Endothelial cell (in vitro differentiated cells): ENCODE data around the gene CEACAM5. TPM values are rescaled to one million over a fixed set of nuclear protein-coding genes. Genes with fewer than 3 reads are reported as not detected.

Experiments used
- DNase-seq: peaks from one replicate; pipeline ENCODE4 v3.0.0; 2021; ENCODE audit warnings: low spot score
- H3K27ac Mint-ChIP-seq: one replicate; pipeline ENCODE4 v1.8.0; 2021; ENCODE audit warnings: mixed read lengths, inconsistent platforms; ENCODE audit not compliant: unreplicated experiment
- H3K27me3 Mint-ChIP-seq: one replicate; pipeline ENCODE4 v1.8.0; 2021; ENCODE audit warnings: mild to moderate bottlenecking, moderate library complexity, mixed read lengths, inconsistent platforms; ENCODE audit not compliant: unreplicated experiment
- H3K36me3 Mint-ChIP-seq: one replicate; pipeline ENCODE4 v1.8.0; 2021; ENCODE audit warnings: mild to moderate bottlenecking, low read depth, mixed read lengths, inconsistent platforms; ENCODE audit not compliant: unreplicated experiment
- H3K4me1 Mint-ChIP-seq: one replicate; pipeline ENCODE4 v1.8.0; 2021; ENCODE audit warnings: mild to moderate bottlenecking, mixed read lengths, inconsistent platforms; ENCODE audit not compliant: unreplicated experiment
- H3K4me3 Mint-ChIP-seq: one replicate; pipeline ENCODE4 v1.8.0; 2021; ENCODE audit warnings: mild to moderate bottlenecking, mixed read lengths, inconsistent platforms; ENCODE audit not compliant: unreplicated experiment
- H3K9me3 Mint-ChIP-seq: one replicate; pipeline ENCODE4 v1.8.0; 2021; ENCODE audit warnings: mixed read lengths, inconsistent platforms; ENCODE audit not compliant: unreplicated experiment
- CTCF ChIP-seq: fragments of 200-600 bp; sonication (generic); IDR thresholded peaks from one replicate; pipeline ENCODE4 v1.5.0; 2021; ENCODE audit warnings: antibody characterized with exemption; ENCODE audit not compliant: unreplicated experiment
- total RNA-seq: library from RNA; stranded (reverse); fragmentation: NEBNext Ultra II Directional; extraction: Animal tissue kit (Norgen Biotek cat#: 25700); gene quantifications from one replicate; pipeline ENCODE4 v1.2.1, GENCODE V29; 2021; ENCODE audit not compliant: unreplicated experiment

CEACAM5 gene
- total RNA-seq, 1 donor from 2014 or later = not detected

- H3K27ac Mint-ChIP-seq = no peak overlapping the region
- H3K9me3 Mint-ChIP-seq = no peaks in the 10 kb centered on the region
- no peak overlapping the region for H3K4me3 Mint-ChIP-seq
- H3K36me3 Mint-ChIP-seq = no peaks in the 10 kb centered on the region
- peaks cover 4% of the 10 kb centered on the region for H3K4me1 Mint-ChIP-seq
- peaks cover 6% of the 10 kb centered on the region for H3K27me3 Mint-ChIP-seq
- peak; percentile 66 for DNase-seq
- TF ChIP-seq CTCF = no peak
These were observed 11.8 kb upstream of the CEACAM5 start for GRCh38 chr19:41696402-41697197.

- peaks cover 4% of the 10 kb centered on the region for H3K4me1 Mint-ChIP-seq
- no peaks in the 10 kb centered on the region for H3K36me3 Mint-ChIP-seq
- no peaks in the 10 kb centered on the region for H3K9me3 Mint-ChIP-seq
- H3K4me3 Mint-ChIP-seq = no peak overlapping the region
- H3K27ac Mint-ChIP-seq = no peak overlapping the region
- peaks cover 6% of the 10 kb centered on the region for H3K27me3 Mint-ChIP-seq
- TF ChIP-seq CTCF = no peak
- no peak for DNase-seq
These were observed 11.1 kb upstream of the CEACAM5 start for GRCh38 chr19:41697198-41697855.

GRCh38 chr19:41698746-41699230 is 9.6 kb upstream of the CEACAM5 start:
- H3K4me3 Mint-ChIP-seq = no peak overlapping the region
- DNase-seq = no peak
- peaks cover 4% of the 10 kb centered on the region for H3K4me1 Mint-ChIP-seq
- no peak overlapping the region for H3K27ac Mint-ChIP-seq
- H3K9me3 Mint-ChIP-seq = no peaks in the 10 kb centered on the region
- TF ChIP-seq CTCF = no peak
- peaks cover 6% of the 10 kb centered on the region for H3K27me3 Mint-ChIP-seq
- H3K36me3 Mint-ChIP-seq = no peaks in the 10 kb centered on the region

- Mint-ChIP-seq H3K36me3 (no peaks in the 10 kb centered on the region), H3K27me3 (peaks cover 5% of the 10 kb centered on the region), H3K27ac (no peak overlapping the region), H3K4me3 (no peak overlapping the region), H3K4me1 (peaks cover 4% of the 10 kb centered on the region), H3K9me3 (no peaks in the 10 kb centered on the region)
- TF ChIP-seq CTCF = no peak
- DNase-seq = no peak
These were observed 9.0 kb upstream of the CEACAM5 start for GRCh38 chr19:41699231-41699967.
